Lung (tissue), 12 donors: ENCODE data around the gene ZNF581. TPM values are rescaled to one million over a fixed set of nuclear protein-coding genes. Genes with fewer than 3 reads are reported as not detected.

Source experiments
- ATAC-seq: fragments of 200-7000 bp; cut with Tn5 transposase; one replicate; pipeline ENCODE4 v1.9.1; 2020; ENCODE audit warnings: moderate number of reproducible peaks; ENCODE audit not compliant: insufficient read depth, low FRiP score
- DNase-seq, 3 donors: peaks; one replicate each; pipeline ENCODE4 v3.0.0-alpha.2; 2013 to 2017
- H3K27ac ChIP-seq, 2 donors: one replicate each; pipeline ENCODE4 v1.5.1; 2013; ENCODE audit warnings: mild to moderate bottlenecking in 2 of 2, moderate library complexity in 2 of 2, control low read depth in 1 of 2, inconsistent platforms in 1 of 2, low read depth in 1 of 2, low read length in 1 of 2
- H3K27me3 ChIP-seq, 3 donors: one replicate each; pipeline ENCODE4 v1.5.1; 2013; ENCODE audit warnings: low read length in 2 of 3; ENCODE audit not compliant: control insufficient read depth in 3 of 3, insufficient read depth in 3 of 3
- H3K36me3 ChIP-seq, 4 donors: one replicate each; pipeline ENCODE4 v1.5.1; 2013; ENCODE audit warnings: low read length in 4 of 4, mild to moderate bottlenecking in 1 of 4, moderate library complexity in 1 of 4; ENCODE audit not compliant: control insufficient read depth in 4 of 4, insufficient read depth in 4 of 4
- H3K4me1 ChIP-seq, 5 donors: one replicate each; pipeline ENCODE4 v1.5.1; 2013; ENCODE audit warnings: low read length in 5 of 5, mild to moderate bottlenecking in 2 of 5, moderate library complexity in 1 of 5; ENCODE audit not compliant: control insufficient read depth in 5 of 5, insufficient read depth in 5 of 5
- H3K4me3 ChIP-seq: one replicate; pipeline ENCODE4 v1.5.1; 2013; ENCODE audit warnings: mild to moderate bottlenecking, control low read depth, moderate library complexity
- H3K9ac ChIP-seq, 2 donors: one replicate each; pipeline ENCODE4 v1.5.1; 2013; ENCODE audit warnings: low read length in 2 of 2, control low read depth in 1 of 2; ENCODE audit not compliant: insufficient read depth in 1 of 2
- H3K9me3 ChIP-seq, 4 donors: one replicate each; pipeline ENCODE4 v1.5.1; 2013; ENCODE audit warnings: low read length in 3 of 4, mild to moderate bottlenecking in 1 of 4, moderate library complexity in 1 of 4; ENCODE audit not compliant: control insufficient read depth in 4 of 4, insufficient read depth in 3 of 4
- WGBS, 2 donors: extraction: QIAGEN DNeasy Blood & Tissue Kit; methylation state at CpG; one replicate each; pipeline ENCODE4 v1.1.7; 2013; 5-methylcytosine and 5-hydroxymethylcytosine counted together
- polyA plus RNA-seq, 2 donors: library from polyadenylated mRNA; stranded (reverse); fragments of 200-250 nt; gene quantifications; one replicate each; pipeline ENCODE4 v1.2.1, GENCODE V29; 2013
- total RNA-seq, 2 donors: library from RNA; depleted of rRNA in 1 of 2; stranded (reverse); fragments of >200 nt in 1 of 2; gene quantifications; one replicate each; pipeline ENCODE4 v1.2.1, GENCODE V29; 2014 to 2021
- TF ChIP-seq, protein P1 (sequence below): IDR thresholded peaks from 2 replicates; pipeline ENCODE4 v1.5.1; 2012; ENCODE audit warnings: mild to moderate bottlenecking; ENCODE audit errors: control extremely low read depth, extremely low read depth
- donor health status: control.
- donor health status: control.
- donor health status: Bipolar disorder and iron deficiency.
- donor health status: healthy.
- donor health status: DM: yes; HTN: yes; CAD: no.

The ZNF581 gene
- total and polyA plus RNA-seq, 4 donors: 15.0 to 18.1 (median 15.6) TPM

- peaks cover 0 to 2% (median 0%) of the 10 kb centered on the region in 5 donors for H3K4me1 ChIP-seq
- TF ChIP-seq, protein P1, sequence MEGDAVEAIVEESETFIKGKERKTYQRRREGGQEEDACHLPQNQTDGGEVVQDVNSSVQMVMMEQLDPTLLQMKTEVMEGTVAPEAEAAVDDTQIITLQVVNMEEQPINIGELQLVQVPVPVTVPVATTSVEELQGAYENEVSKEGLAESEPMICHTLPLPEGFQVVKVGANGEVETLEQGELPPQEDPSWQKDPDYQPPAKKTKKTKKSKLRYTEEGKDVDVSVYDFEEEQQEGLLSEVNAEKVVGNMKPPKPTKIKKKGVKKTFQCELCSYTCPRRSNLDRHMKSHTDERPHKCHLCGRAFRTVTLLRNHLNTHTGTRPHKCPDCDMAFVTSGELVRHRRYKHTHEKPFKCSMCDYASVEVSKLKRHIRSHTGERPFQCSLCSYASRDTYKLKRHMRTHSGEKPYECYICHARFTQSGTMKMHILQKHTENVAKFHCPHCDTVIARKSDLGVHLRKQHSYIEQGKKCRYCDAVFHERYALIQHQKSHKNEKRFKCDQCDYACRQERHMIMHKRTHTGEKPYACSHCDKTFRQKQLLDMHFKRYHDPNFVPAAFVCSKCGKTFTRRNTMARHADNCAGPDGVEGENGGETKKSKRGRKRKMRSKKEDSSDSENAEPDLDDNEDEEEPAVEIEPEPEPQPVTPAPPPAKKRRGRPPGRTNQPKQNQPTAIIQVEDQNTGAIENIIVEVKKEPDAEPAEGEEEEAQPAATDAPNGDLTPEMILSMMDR: no peak
- no peak overlapping the region for H3K27ac ChIP-seq
- no peak overlapping the region for H3K9ac ChIP-seq
- peaks cover 18 to 81% (median 53%) of the 10 kb centered on the region in 4 donors for H3K36me3 ChIP-seq
- DNase-seq (no peak), ATAC-seq (no peak)
- WGBS, 2 donors: 92 to 94% methylated on average over 12 of the region's 12 CpGs
- no peaks in the 10 kb centered on the region for H3K27me3 ChIP-seq
- H3K9me3 ChIP-seq: no peaks in the 10 kb centered on the region
- no peak overlapping the region for H3K4me3 ChIP-seq
Observed at GRCh38 chr19:55667511-55667910, 24.1 kb downstream of the ZNF581 start.

GRCh38 chr19:55667958-55668357 lies 24.5 kb downstream of the ZNF581 start:
- H3K27me3 ChIP-seq: no peaks in the 10 kb centered on the region
- H3K4me3 ChIP-seq: no peak overlapping the region
- 83 to 95% methylated on average over 11 of the region's 11 CpGs for WGBS, 2 donors
- no peak overlapping the region for H3K27ac ChIP-seq
- peaks cover 18 to 76% (median 50%) of the 10 kb centered on the region in 4 donors for H3K36me3 ChIP-seq
- ATAC-seq (no peak), DNase-seq (no peak)
- no peak overlapping the region for H3K9ac ChIP-seq
- TF ChIP-seq, protein P1: no peak
- no peaks in the 10 kb centered on the region for H3K9me3 ChIP-seq
- H3K4me1 ChIP-seq: peaks cover 0 to 2% (median 0%) of the 10 kb centered on the region in 5 donors

DNA sequence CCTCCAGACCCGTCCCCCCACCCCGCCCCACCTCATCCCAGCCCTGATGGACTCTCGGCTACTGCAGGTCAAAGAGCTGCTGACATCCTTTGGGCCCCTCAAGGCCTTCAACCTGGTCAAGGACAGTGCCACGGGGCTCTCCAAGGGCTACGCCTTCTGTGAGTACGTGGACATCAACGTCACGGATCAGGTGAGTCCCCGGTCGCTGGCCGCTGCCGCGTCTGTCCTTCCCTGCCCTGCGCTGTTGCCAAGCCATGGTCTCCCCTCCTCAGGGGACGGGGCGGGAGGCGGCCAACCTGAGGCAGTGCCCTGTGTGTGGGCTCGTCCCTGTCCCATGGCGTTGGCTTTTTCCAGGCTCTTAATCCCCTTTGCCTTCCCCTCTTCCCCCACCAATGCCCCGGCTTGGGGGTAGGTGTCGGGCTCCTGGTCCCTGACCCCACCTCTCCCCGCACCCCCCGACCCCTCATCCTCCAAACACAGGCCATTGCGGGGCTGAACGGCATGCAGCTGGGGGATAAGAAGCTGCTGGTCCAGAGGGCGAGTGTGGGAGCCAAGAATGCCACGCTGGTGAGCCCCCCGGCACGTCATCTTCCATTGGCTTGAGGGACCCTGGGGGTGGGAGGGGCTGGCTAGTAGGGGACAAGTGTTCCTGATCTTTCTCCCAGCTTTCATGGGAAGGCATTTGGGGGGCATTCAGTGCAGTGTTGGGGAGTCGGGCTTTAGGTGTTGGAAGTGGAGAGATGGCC lies 25.3 kb downstream of the ZNF581 start:
- no peak overlapping the region for H3K27ac ChIP-seq
- H3K9ac ChIP-seq: no peak overlapping the region
- no peak overlapping the region for H3K4me3 ChIP-seq
- TF ChIP-seq, protein P1: no peak
- no peak for DNase-seq
- H3K9me3 ChIP-seq: no peaks in the 10 kb centered on the region
- peaks cover 0 to 2% (median 0%) of the 10 kb centered on the region in 5 donors for H3K4me1 ChIP-seq
- WGBS, 2 donors: 91 to 94% methylated on average over 30 of the region's 30 CpGs
- H3K36me3 ChIP-seq: peaks cover 18 to 71% (median 45%) of the 10 kb centered on the region in 4 donors
- H3K27me3 ChIP-seq: no peaks in the 10 kb centered on the region
- ATAC-seq: no peak
